Gastroesophageal sphincter (tissue), 3 donors: ENCODE data around the gene DACH1.

ENCODE experiments used
- POLR2AphosphoS5 ChIP-seq: sonication (generic); formaldehyde crosslinking; IDR thresholded peaks from one replicate; pipeline ENCODE4 v1.6.1; 2017; ENCODE audit warnings: antibody characterized with exemption
- TF ChIP-seq, protein P1 (sequence below), 4 experiments: fragments of 200-600 bp in 2 of 4; fragments of 450-650 bp in 2 of 4; sonication (generic) in 1 of 4; IDR thresholded peaks; one replicate each; pipeline ENCODE4 v1.5.1; 2017 to 2019; ENCODE audit warnings: antibody characterized with exemption in 4 of 4, mild to moderate bottlenecking in 2 of 4, moderate library complexity in 2 of 4

DNA sequence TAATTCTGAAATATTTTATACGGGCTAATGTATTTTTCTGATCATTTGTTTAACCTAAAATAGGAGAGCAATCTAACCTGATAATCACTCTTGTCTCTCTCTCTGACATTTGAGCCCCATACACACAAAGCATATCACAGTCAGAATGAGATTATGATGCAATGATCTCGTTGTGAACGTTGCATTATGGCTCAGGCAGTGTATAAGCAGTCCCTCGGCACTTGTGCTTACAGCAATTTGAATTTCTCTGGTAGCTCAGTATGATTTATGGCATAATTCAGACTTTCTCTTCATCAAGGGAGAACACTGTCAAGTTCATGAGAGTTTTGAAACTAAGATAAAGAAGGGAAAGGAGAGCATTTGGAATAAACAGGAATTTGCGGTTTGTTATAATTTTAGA lies 256.1 kb downstream of the DACH1 start:
- TF ChIP-seq, protein P1, sequence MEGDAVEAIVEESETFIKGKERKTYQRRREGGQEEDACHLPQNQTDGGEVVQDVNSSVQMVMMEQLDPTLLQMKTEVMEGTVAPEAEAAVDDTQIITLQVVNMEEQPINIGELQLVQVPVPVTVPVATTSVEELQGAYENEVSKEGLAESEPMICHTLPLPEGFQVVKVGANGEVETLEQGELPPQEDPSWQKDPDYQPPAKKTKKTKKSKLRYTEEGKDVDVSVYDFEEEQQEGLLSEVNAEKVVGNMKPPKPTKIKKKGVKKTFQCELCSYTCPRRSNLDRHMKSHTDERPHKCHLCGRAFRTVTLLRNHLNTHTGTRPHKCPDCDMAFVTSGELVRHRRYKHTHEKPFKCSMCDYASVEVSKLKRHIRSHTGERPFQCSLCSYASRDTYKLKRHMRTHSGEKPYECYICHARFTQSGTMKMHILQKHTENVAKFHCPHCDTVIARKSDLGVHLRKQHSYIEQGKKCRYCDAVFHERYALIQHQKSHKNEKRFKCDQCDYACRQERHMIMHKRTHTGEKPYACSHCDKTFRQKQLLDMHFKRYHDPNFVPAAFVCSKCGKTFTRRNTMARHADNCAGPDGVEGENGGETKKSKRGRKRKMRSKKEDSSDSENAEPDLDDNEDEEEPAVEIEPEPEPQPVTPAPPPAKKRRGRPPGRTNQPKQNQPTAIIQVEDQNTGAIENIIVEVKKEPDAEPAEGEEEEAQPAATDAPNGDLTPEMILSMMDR (IDR thresholded peaks at IDR 0.05): no peak
- TF ChIP-seq POLR2AphosphoS5: no peak
